ENCODE data around the gene EEF2K. TPM values are rescaled to one million over a fixed set of nuclear protein-coding genes. Genes with fewer than 3 reads are reported as not detected.

The EEF2K gene
- total and polyA plus RNA-seq, 2 of the 13 experiments (the other 11 are each of a cell fraction or from before 2014, with no cell fraction given): 22.0 to 23.8 TPM

- TF ChIP-seq PBX2 (CRISPR knock-in tag; IDR thresholded peaks at IDR 0.05): no peak
- TF ChIP-seq, protein P1, sequence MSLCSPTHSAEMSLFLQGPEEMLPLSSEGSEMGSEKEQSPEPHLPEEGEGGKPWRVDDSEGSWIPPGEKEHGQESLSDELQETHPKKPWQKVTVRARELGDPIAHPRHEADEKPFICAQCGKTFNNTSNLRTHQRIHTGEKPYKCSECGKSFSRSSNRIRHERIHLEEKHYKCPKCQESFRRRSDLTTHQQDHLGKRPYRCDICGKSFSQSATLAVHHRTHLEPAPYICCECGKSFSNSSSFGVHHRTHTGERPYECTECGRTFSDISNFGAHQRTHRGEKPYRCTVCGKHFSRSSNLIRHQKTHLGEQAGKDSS (CRISPR knock-in tag; IDR thresholded peaks at IDR 0.05; ENCODE audit: borderline replicate concordance, low read depth): peak; percentile 65; the same call in 1 of the 2 replicates
- no peak for TF ChIP-seq ZNF234 (CRISPR knock-in tag; conservative IDR thresholded peaks at IDR 0.05)
- TF ChIP-seq ZNF572 (CRISPR knock-in tag; IDR thresholded peaks at IDR 0.05): no peak; the same call in 1 of the 2 replicates
- peak; percentile 83 for TF ChIP-seq ZMYM4 (CRISPR knock-in tag; IDR thresholded peaks at IDR 0.05)
- peak; percentile 80; the same call in 1 of the 2 replicates for TF ChIP-seq RFXANK (CRISPR knock-in tag; IDR thresholded peaks at IDR 0.05)
- peak; percentile 72 for TF ChIP-seq ARID5B (CRISPR knock-in tag; IDR thresholded peaks at IDR 0.05)
- TF ChIP-seq, protein P2, sequence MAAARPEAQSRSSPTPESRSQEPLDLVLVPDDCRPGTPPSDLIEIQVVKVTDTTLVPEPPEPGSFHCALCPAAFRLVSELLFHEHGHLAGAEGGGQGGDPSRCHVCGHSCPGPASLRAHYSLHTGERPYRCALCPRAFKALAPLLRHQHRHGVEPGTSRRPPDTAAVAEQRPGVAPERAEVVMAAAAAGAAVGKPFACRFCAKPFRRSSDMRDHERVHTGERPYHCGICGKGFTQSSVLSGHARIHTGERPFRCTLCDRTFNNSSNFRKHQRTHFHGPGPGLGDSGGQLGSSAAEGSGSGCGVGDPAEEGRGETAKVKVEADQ (CRISPR knock-in tag; IDR thresholded peaks at IDR 0.05; ENCODE audit: borderline replicate concordance): peak; percentile 73; the same call in 1 of the 2 replicates
- no peak for TF ChIP-seq REXO4 (CRISPR knock-in tag; IDR thresholded peaks at IDR 0.05; ENCODE audit: borderline replicate concordance)
- no peak for TF ChIP-seq RCOR2 (CRISPR knock-in tag; IDR thresholded peaks at IDR 0.05)
- no peak for TF ChIP-seq ZKSCAN5 (CRISPR knock-in tag; IDR thresholded peaks at IDR 0.05)
- peak; percentile 99; the same call in 1 of the 2 replicates for TF ChIP-seq SMAD1 (CRISPR knock-in tag; IDR thresholded peaks at IDR 0.05; ENCODE audit: borderline replicate concordance, low read depth)
- no peak for TF ChIP-seq NFE2L2 (IDR thresholded peaks at IDR 0.05; ENCODE audit: low read length)
- TF ChIP-seq STAT5B (CRISPR knock-in tag; IDR thresholded peaks at IDR 0.05): peak; percentile 68; the same call in 1 of the 2 replicates
- 0 out of 2 replicates have a peak, but pooled peaks have one; percentile 9 for TF ChIP-seq ZNF605 (CRISPR knock-in tag; IDR thresholded peaks at IDR 0.05)
- no peak for TF ChIP-seq NFE2 (CRISPR knock-in tag; IDR thresholded peaks at IDR 0.05)
- TF ChIP-seq PHB2 (IDR thresholded peaks at IDR 0.05; ENCODE audit: partially characterized antibody): no peak
- no peak for TF ChIP-seq PLRG1 (conservative IDR thresholded peaks at IDR 0.05)
- no peak; the same call in 1 of the 2 replicates for TF ChIP-seq HCFC1 (IDR thresholded peaks at IDR 0.05; ENCODE audit: low read depth, low read length)
- TF ChIP-seq MIER2 (CRISPR knock-in tag; IDR thresholded peaks at IDR 0.05): 0 out of 2 replicates have a peak, but pooled peaks have one; percentile 20
- TF ChIP-seq, protein P3, sequence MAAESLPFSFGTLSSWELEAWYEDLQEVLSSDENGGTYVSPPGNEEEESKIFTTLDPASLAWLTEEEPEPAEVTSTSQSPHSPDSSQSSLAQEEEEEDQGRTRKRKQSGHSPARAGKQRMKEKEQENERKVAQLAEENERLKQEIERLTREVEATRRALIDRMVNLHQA (CRISPR knock-in tag; IDR thresholded peaks at IDR 0.05): no peak
- TF ChIP-seq KLF15 (CRISPR knock-in tag; IDR thresholded peaks at IDR 0.05; ENCODE audit: borderline replicate concordance): peak; percentile 43; the same call in 1 of the 2 replicates
- TF ChIP-seq ZNF274 (CRISPR knock-in tag; IDR thresholded peaks at IDR 0.05): peak; percentile 90
- TF ChIP-seq NR2F2 (IDR thresholded peaks at IDR 0.05; ENCODE audit: borderline replicate concordance, low read depth): no peak
- no peak for TF ChIP-seq ATF7 (IDR thresholded peaks at IDR 0.05)
- TF ChIP-seq ATF7 (CRISPR knock-in tag; IDR thresholded peaks at IDR 0.05): peak; percentile 89
These were observed 15.8 kb upstream of the EEF2K start (continued) for GRCh38 chr16:22190081-22190775.

Measured in HepG2 (cell line).